NOMO-1 treated with dmso at 0.1 percent for 144 hours (cell line): ENCODE measurements around the gene TUBA4A.
A peak's percentile ranks its signal among the peaks of the same experiment; 100 is the strongest.

Experiments used
- DNase-seq: peaks from one replicate; lab custom pipeline; 2025; ENCODE audit not compliant: unreplicated experiment; lab: John Stamatoyannopoulos, UW

TUBA4A gene

DNA sequence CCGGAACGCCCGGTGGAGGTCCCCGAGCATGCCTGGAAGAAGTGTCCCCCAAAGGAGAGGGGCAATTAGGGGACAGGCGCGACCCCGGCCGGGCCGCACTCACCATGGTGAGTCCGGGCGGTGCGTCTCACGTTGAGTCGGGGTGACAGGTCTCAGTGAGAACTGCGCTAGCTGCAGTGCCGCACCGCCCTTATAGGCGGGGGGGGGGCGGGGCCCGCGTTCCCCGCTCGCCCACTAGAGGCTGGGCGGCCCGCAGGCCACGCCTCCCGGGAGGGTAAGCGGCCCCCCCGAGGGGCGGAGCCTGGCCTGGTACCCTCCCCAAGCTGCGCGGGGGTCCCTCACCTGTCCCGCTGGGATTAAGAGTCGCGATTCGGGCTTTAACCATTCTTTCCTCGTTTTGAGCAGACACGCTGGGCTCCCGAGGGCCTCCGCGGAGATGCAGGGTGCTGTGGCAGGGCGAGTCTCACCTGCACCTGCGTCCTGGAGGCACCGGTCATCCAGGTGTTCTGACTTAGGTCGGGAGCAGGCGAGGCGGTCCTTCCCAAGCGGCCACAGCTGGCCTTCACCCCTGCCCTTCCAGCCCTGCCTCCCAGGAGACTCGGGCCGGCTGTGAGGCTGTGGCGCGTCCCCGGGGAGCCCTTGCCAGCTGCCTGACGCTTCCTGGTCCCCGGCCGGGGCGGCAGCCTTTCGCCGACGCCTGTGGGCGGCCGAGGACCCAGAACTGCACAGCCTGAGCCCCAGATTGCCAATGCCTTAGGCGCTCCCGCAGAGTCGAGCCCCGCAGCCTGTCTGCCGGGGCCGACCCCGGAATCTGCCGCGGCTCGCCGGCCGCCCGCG lies at the start of gene TUBA4A:
Gene TUBA4A, minus strand, starts transcription at position 166 of the 837 bp plus-strand sequence. Its CDS starts 60 bp downstream, at position 106.
- peak; percentile 49 for DNase-seq

DNA sequence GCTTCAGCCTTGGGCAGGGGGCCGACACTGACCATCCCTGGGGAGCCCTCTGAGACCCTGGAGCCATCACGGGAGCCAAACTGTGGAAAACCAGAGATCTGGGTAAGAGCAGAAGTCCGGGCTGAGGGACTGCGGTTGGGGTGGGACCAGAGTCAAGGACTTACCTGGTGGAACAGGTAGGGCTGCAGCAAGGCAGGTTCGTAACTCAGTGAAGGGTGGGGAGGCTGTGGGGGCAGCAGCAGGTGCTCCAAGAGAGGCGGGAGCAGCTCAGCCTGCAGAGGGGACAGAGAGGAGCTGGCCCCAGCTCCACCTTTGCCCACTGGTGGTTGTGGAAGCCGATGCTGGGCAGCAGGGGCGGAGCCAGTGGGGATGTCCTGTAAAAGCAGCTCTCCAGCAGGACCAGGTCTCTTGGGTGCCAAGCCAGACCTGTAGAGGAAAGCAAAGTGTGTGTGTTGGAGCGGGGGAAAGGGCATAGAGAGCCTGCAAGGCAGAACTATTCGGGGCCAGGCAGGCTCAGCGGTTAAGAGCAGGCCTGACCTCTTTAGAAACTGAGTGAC lies 48.8 kb upstream of the TUBA4A start:
- DNase-seq, result no peak

GRCh38 chr2:219300022-219300421 lies 46.3 kb upstream of the TUBA4A start:
- no peak for DNase-seq

DNA sequence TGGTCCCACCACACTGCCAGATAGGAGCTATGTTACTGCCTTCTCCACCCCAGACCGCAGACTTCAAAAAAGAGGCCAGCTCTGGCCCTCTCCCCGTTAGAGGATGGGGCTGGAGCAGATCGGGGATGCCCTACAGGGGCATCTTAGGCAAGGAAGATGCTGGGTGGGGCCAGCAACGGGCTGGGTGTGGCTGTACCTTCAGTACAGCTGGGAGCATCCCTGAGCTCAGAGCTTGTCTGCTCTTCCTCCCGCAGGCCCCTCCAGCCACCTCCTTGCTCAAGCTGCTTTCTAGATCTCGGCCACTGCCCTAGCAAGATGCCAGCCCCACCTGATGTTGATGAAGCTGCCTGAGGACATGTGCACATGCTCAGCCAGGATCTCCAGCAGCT lies 45.6 kb upstream of the TUBA4A start:
- no peak for DNase-seq

DNA sequence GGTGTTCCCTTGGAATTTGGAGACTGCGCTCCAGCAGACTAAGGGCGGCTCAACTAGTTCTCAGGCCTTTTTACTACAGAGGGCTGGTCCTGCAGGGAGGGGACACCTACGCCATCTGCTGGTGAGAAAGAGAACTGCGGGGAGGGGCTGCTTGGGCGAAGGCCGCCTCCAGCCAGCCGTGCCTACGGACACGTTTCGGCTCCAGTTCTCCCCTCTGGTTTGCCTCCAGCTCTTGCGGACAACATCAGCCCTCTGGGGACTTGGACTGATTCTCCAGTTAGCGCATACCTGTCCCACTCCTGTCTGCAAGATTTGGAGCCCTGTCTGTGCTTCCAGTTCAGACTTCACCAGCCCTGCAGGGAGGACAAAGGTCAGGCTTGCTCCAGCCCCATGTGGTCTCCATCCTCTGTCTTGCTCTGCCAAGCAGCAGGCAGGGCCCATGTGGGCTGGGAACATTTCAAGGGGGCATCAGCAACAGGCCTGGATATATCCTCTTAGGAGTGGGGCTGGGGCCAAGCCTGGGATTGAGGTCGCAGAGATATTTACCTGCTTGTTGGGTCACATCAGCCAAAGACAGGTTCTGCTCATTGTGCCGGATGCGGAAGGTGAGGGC lies 45.1 kb upstream of the TUBA4A start:
- peak; percentile 66 for DNase-seq

- no peak for DNase-seq
Measured at GRCh38 chr2:219297766-219298456, 44.2 kb upstream of the TUBA4A start.

DNA sequence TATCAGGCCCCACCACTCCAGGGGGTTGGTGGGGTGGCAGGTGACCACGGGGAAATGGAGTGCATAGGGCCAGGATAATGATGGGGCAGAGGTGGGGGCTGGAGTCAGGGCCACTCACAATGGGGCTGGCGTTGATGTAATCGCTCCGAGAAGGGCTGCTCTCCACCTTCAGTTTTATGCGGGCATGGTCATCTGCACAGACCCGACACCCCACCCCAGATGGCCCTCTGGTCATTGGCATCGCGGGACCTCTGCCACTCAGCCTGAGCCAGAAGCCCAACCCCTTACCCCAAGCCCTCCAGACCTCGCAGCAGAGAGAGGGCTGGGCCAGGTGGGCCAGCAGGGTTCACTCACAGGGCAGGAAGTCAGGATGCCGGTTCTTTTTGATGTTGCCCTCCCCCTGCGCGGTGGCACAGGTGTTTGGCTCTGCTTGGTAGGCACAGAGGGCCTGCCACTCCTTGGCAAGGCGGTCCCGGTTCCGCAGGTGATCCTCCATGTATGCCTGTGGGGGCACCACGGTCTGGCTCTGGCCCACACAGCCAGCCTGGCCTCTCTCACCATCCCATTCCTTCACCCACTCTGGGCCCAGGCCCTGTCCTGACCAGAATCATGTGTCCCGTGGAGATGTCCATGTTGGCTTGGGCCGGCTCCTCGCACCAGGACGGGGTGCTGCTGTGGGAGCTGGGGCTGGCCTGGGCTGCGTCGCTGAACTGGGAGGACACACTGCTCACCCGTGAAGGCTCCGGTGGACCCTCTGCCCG lies 43.1 kb upstream of the TUBA4A start:
- DNase-seq, result no peak

- no peak for DNase-seq
Measured at GRCh38 chr2:219296142-219296541, 42.4 kb upstream of the TUBA4A start.

GRCh38 chr2:219294356-219295351 lies 40.9 kb upstream of the TUBA4A start:
- DNase-seq, result peak; percentile 70

DNA sequence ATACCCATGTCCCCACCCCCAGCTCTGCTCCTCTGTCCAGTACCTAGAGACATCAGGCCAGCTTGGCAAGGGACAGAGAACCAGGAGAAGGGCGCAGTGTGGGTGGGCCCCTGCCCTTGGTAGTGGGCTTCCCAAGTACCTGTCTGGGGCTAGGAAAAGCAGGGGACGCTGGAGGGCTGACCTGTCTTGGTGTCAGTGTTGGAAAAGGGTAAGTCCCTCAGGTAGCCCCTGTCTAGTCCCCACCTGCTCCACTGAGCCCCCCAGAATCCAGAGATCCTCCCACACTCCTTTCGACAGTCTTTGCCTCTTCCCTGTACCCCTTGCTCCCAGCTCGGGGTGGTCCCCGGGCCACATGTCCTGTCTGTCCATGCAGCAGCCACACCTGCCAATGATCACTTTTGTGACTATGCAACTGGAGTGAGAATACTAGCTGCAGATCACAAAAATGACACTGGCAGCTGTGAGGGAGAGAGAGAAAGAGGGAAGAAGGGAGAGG lies 40.1 kb upstream of the TUBA4A start:
- no peak for DNase-seq

- no peak for DNase-seq
Measured at GRCh38 chr2:219292616-219293015, 38.9 kb upstream of the TUBA4A start.

DNA sequence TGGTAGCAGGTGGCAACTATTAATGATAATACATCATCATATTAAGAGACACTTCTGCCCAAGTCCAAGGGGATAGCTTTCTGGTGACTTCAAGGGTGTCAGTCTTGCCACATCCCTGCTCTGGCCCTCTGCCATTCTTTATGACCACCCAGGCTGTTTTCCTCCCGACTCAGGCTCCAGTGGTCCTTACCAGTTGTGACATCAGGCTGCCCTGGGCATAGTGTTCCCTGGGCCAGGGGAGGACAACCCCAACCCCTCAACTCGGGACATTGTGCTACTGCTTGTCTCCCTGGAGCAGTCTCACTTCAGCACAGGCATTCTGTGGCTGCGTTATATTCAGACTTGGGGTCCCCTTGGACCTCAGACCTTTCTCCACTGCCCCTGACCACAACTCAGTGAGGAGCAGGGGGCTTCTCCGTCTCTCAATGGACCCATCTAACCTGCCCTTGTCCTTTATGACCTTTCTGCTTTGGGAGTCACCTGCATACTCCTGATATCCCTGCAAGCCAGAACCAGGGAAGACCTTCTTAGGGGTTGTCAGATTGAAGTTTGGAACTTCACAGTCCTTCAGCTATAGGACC lies 38.3 kb upstream of the TUBA4A start:
- DNase-seq, result no peak

DNA sequence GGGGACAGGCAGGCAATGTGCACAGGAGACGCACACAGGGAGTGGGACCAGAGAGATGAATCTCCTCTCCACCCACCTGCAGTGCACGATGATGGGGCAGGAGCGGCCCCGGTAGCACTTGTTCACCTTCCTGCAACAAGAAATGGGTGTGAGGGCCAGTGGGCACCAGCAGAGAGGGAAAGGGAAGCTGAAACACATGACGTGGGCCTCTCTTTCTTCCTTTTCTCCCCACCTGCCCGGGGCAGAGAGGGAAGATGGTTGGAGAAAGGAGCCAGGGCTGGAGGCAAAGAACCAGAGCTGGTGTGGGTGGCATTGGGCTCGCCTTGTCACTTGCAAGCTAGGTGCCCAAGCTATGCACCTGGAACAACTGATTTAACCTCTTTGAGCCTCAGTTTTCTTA lies 37.7 kb upstream of the TUBA4A start:
- no peak for DNase-seq

- no peak for DNase-seq
Measured at GRCh38 chr2:219290381-219291171, 36.9 kb upstream of the TUBA4A start.

GRCh38 chr2:219289537-219290361 lies 36.0 kb upstream of the TUBA4A start:
- DNase-seq, result no peak

DNA sequence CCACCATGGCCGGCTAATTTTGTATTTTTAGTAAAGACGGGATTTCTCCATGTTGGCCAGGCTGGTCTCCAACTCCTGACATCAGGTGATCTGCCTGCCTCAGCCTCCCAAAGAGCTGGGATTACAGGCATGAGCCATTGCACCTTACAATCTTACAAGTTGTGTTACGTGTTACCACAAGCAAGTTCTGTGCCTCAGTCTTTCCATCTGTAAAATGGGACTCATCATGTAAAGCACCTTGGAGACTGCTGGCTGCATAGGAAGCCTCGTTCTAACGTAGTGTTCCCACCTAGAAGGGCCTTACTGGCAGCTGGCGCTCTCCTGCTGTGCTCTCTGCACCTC lies 35.4 kb upstream of the TUBA4A start:
- no peak for DNase-seq

GRCh38 chr2:219287580-219288265 lies 34.0 kb upstream of the TUBA4A start:
- DNase-seq, result no peak
